Activated T-helper 9 cell treated with anti-CD3 and anti-CD28 coated beads, Interleukin-2, amount 50 U/mL, for 16 hours (primary cell): ENCODE data around the gene RPP40.
"Not testable (repeated sequence)": the region's sequence is repeated elsewhere in the genome, so short reads cannot be mapped to it uniquely, and the experiment has no call there.

ENCODE experiments used
- DNase-seq: peaks from one replicate; pipeline ENCODE4 v3.0.0-alpha.2; 2020; ENCODE audit warnings: low read depth

Gene RPP40

DNA sequence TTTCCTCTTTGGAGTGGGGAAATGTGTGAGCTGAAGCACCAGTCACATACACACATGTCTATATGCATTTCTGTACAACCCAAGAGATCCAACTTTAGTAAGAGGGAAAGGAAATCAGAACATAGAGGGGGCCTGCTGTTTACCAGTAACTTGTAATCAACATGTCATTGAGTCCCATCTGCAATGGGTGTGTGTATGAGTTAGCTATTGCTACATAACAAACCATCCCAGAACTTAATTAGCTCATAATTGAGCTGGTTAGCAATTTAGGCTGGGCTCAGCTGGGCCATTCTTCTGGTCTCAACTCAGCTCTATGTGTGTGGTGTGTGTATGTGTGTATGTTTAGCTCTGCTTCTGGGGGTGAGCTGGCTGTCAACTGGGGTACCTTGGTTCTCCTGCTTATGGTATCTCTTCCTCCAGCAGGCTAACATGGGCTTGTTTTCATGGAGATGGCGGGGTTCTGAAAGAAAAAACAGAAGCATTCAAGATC lies 10.3 kb upstream of the RPP40 start:
- DNase-seq: no peak

DNA sequence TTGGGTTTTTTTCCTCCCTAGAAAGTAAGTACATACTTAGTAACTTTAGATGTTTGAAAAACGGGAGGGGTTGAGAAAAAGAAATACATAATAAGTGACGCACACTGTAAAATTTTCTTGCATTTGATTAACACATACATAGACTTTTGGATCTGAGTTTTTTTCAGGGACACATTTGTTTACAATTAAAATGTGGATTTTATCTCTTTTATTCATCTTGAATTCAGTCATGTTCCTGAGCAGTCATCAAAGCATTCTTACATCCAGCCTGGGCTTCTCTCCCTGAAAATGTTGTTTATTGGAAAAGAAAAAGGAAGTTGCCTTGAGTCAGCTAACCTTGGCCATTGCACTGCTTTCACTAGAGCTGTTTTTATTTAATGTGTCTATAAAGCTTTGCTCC lies 8.7 kb upstream of the RPP40 start:
- no peak for DNase-seq

DNA sequence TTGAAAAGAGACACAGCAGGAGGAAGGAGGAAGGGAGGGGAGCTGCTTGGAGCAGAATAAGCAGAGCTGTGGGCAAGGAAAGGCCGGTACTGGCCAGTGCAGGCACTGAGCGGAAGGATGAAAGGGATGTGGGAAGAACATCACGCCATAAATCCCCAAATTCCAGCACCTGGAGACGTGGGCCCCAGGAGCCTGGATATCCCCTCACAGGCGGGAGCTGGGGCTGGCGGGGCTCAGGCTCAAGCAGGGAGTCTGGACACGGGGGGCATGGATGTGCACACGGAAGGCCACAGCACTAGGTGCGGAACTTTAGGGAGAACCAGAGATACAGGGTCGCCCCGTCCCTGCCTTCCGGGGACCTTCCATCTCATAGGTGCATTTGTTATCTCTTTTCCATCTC lies 7.5 kb upstream of the RPP40 start:
- DNase-seq: no peak

GRCh38 chr6:5007531-5007930 lies 3.7 kb upstream of the RPP40 start:
- no peak for DNase-seq

DNA sequence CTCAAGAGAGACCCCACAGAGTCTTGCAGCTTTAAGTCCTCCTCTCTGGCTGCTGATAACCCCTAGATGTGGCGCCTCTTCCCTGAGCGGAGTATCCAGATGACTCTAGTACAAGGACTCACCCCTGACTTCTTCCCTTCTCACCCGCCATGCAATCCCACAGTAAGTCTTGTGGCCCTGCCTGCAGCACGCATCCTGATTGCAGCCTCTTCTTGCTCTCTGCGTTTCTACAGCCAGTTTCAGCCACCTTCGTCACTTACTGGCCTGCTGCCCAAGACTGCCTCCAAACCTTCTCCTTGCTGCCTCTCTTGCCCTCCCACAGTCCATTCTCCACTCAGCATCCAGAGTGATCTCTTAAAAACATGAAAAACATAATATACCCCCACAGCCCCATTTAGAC lies 2.4 kb upstream of the RPP40 start:
- DNase-seq: no peak

DNA sequence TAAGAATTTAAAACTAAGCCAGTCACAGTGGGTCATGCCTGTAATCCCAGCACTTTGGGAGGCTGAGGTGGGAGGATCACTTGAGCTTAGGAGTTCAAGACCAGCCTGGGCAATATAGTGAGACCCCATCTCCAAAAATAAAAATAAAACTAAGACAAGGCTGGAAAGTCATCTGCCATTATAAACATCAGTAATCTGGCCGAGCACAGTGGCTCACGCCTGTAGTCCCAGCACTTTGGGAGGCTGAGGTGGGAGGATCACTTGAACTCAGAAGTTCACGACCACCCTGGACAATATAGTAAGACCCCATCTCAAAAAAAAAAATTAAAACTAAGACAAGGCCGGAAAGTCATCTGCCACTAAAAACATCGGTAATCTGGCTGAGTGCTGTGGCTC lies 1.2 kb upstream of the RPP40 start:
- not testable (repeated sequence) for DNase-seq

DNA sequence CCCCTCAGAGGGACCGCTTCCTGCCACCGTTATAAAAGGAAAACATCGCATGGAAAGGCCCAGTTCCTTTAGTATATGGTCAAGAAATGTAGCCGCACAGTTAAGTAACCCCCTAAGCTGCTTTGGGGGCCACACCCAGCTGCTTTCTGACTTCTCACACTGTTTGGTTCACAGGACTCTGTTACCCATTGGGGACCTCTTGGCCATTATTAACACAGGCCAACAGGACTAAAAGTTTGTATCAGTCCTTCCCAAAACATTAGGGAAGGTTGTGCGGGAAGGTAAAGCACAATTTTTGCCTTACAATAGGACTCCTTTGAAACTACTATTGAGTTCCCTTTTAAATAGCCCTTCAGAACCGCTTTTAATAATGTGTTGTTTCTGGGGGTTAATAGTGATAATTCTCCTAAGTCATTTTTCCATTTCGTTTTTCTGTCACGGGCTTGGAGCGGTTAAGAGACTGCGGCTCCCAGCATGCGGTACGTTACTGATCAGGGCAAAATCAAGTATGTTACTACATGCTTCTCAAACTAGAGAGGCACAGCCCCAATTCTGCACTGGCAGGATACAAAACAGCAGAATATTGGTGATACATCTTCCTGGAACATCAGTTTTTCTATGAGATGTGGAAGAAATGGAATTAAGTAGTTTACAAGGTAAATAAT lies 668 bp upstream of the RPP40 start:
- no peak for DNase-seq

- DNase-seq: no peak
These were observed 4.3 kb downstream of the RPP40 start for GRCh38 chr6:4999586-4999985.

- DNase-seq: no peak
These were observed 6.0 kb downstream of the RPP40 start for GRCh38 chr6:4997862-4998261.

GRCh38 chr6:4994741-4995140 lies 9.1 kb downstream of the RPP40 start:
- DNase-seq: no peak

DNA sequence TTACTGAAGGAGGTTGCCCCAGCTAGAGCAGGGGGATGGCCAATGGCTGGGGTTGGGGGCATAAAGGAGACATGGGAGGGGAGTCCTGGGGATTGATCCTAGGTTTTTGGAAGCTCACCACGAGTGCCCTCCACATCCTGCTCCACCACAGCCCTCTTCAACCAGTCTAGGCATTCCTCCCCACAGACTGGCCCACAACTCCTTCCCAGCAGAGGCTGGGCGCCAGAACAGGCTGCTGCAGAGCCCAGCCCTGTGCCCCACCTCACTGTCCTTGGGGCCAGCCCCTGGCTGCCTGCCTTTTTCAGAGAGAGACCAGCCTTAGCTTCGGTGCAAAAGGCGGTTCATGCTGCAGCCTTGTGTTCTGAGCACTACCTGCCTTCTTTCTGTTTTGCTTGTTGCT lies 16.4 kb downstream of the RPP40 start:
- DNase-seq: no peak

- no peak for DNase-seq
These were observed 16.8 kb downstream of the RPP40 start for GRCh38 chr6:4986999-4987398.

GRCh38 chr6:4983322-4983721 lies 20.5 kb downstream of the RPP40 start:
- no peak for DNase-seq

- no peak for DNase-seq
These were observed 22.1 kb downstream of the RPP40 start for GRCh38 chr6:4981761-4982160.

GRCh38 chr6:4979426-4979825 lies 24.4 kb downstream of the RPP40 start:
- no peak for DNase-seq

DNA sequence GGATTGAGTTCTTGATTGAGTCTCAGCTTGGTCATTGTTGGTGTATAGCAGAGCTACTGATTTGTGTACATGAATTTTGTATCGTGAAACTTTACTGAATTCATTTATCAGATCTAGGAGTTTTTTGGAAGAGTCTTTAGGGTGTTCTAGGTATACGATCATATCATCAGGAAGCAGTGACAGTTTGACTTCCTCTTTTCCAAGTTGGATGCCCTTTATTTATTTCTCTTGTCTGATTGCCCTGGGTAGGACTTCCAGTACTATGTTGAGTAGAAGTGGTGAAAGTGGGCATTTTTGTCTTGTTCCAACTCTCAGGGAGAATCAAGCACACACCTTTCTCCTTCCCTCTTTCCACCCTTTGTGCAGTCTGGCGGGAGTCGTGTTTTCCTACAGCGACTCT lies 26.4 kb downstream of the RPP40 start:
- no peak for DNase-seq

- no peak for DNase-seq
These were observed 28.3 kb downstream of the RPP40 start for GRCh38 chr6:4975506-4975905.

DNA sequence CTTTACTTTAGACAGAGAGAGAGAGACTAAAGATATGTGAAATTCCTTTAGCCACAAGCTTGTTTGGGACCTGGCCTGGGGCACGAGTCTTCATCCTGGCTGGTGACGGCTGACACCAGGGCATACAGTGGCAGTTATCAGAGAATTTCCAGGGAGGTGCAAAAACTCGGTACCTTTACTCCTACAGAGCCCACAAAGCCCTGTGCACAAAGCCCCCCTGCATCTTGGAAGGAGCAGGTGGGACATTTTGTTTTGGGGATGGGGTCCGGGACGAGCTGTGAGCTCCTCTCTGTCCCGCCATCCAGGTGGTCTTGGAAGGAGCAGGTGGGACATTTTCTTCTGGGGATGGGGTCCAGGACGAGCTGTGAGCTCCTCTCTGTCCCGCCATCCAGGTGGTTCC lies 28.9 kb downstream of the RPP40 start:
- DNase-seq: no peak

DNA sequence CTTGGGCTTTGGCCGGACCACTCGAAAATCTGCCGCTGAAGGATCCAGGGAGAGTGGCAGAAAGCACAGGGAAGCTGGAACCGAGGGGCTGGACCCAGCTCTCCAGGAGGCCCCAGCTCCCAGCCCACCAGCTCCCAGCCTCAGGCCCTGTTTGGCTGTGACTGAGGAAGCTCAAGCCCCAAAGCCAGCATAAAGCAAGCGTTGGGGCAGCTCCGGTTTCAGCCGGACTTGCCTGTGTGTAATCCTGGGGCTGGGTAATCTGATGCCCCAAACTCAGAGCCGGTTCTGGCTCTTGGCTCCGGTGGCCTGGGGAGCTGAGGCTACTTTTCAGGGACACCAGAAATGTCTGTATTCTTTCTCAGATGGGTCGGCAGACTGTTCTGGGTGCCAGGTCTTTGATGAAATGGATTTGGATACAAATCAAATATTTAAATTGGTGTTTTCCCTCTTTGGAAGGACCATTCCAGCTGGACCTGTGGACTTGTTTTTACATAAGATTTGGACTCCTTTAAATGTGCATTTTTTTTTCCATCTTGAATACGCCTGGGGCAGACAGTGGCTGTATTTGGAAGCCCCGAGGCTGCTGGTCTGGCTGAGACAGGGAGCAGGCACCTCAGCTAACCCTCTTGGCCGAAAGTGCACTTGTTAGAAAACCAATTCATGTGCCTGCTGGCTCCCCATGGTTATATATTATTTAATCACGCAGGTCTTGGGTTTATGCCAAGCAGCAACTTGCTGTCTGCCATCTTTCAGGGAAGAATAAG lies 29.7 kb downstream of the RPP40 start:
- DNase-seq: no peak

DNA sequence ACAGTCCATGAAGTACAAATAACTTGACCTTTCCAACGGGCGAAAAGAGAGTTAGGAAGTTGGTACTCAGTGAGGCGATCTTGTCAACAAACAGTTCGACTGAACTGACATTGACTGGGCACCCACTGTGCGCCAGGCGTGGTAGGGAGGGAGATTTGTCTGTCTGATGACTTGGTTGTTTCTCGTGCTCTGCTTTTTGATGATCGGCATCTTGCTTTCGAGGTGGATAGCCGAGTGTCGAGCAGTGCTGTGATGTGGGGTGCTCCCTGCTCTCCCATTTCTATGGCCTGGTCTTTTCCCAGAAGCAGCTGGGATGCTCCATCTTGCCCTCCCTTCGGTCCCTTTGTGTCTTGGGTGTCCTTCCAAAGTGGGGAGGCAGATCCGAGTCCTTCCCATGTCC lies 30.4 kb downstream of the RPP40 start:
- DNase-seq: no peak

GRCh38 chr6:4972438-4972837 lies 31.4 kb downstream of the RPP40 start:
- no peak for DNase-seq

DNA sequence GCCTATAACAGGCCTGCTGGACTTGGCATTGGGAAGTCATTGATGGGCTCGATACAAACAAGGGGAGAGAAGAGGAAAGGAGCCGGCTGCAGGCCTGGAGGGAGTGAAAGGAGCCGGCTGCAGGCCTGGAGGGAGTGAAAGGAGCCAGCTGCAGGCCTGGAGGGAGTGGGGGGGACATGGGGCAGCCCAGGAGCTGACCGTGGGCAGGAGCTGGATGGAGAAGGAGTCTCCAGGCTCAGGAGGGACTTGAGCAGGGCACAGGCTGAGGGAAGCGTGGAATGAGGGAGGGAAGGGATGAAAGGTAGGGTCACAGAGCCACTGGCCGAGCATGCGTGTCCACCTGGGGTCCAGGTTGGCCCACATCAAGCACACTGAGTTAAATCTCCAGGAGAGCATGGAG lies 32.0 kb downstream of the RPP40 start:
- DNase-seq: no peak

- no peak for DNase-seq
These were observed 33.0 kb downstream of the RPP40 start for GRCh38 chr6:4970739-4971395.
